Suppressor macrophage treated with lipopolysaccharide for 1 hour (primary cell): ENCODE results near the gene RBMS1.
"Not testable (repeated sequence)": the region's sequence is repeated elsewhere in the genome, so short reads cannot be mapped to it uniquely, and the experiment has no call there.

Source experiments
- DNase-seq, 3 donors: peaks; one replicate each; pipeline ENCODE4 v3.0.0-alpha.2; 2020 to 2022

Gene RBMS1

DNA sequence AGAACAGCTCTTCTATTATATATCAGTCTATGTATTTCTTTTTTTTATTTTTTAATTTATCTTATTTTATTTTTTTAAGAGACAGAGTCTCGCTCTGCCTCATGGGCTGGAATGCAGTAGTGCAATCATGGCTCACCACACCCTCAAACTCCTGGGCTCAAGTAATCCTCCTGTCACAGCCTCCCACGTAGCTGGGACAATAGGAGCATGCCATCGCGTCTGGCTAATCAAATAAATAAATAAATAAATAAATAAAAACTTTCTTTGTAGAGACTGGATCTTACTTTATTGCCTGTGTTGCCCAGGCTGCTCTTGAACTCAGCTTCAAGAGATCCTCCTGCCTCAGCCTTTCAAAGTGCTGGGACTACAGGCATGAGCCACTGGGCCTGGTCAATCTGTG, 117.0 kb downstream of the RBMS1 start:
- DNase-seq = no peak

DNA sequence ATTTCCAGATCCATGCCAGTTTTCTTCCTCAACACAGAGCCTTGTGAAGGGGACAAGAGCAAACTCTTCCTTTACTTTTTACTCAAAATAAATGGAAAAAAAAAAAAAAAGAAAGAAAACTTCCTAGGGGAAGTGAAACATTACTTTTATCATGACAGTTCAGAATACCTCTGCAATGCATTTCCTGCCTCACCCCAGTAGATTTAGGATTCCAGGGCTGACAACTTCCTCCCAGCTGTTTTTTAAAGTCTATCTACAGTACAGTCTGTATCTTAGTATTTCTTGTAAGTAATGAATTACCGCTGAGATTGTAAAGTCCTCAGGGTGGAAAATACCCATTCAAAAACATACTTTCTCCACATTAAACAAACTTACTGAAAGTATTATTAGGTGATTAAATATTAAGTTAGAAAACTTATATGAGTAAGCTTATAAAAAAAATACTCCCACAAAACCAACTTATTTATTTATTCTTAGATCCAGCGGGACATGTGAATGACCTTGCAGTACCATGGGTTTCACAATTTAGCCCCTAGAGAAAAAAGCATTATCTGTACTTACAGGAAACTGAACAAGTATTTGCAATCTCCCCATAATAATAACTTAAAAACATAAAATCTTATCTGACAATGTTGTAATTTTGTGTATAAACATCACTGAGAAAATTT, 117.7 kb downstream of the RBMS1 start:
- peak in 2 of 3 donors; percentile 49 to 55 for DNase-seq

DNA sequence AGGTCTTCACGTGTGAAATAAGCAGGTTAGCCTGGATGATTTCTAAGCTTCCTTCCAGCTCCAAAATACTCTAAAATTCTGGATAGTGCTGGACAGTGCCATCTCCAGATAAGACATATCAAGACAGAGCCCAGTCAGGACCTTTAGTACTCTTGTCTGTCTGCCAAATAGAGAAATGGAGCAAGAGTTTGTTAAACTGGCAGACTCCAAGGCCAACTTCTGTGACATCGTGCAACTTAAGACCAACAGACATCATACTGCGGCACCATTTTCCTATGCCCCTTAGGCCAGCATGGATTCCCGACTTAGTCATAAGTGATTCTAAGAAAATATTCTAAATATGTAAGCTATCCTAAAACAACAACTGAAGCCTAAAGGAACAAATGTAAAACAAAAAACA, 118.6 kb downstream of the RBMS1 start:
- no peak for DNase-seq

DNA sequence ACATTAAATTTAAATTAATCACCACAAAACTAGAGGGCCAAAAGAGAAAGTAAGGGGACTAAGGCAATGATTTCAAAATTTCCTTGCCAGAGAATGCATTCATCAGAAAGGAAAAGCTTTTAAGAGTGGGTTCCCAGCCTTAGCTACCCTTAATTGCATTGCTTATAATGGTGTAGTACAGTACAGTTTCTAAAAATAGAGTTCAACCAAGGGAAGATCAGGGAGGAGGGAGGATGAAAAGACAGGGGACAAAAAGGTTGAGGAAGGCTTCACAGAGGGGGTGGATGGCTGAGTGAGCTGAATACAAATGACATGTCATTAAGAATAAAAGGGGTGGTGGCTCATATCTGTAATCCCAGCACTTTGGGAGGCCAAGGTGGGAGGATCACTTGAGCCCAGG, 119.9 kb downstream of the RBMS1 start:
- DNase-seq = peak in 1 of 3 donors; percentile 30

DNA sequence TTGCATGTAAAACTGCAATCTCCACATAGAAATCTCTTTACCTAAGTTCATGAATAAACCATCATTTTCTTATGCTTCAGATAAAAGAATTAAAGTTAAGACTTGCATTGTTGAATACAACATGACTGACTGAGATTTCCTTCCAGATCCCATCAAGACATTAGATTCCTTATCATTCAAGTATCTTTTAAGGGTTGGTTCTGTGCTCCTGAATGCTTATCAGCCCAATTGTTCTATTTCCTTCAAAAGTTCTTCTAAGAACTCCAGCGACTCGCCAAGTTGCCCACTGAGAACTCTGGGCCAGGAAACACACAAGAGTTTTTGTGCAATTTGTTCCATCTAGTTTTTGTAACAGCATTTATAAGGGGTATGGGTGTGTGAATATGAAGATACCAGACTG, 120.3 kb downstream of the RBMS1 start:
- no peak for DNase-seq

GRCh38 chr2:160372585-160372984, 121.0 kb downstream of the RBMS1 start:
- DNase-seq = no peak

DNA sequence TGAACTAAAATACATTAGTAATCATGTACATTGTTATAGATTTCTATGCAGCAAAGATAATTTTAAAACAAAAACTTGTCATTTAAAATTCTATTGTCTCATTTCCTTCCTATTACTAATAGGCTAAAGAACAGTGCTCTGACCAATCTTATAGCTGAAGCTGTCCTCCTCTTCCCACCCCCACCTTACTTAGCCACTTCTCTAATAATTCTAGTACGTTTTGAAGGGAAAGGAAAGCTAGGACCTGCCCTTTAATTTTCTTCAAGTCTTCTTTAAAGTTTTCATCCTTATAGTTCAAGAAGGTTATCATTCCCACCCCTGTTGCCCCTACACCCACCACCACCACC, 121.6 kb downstream of the RBMS1 start:
- peak; percentile 42 to 71 (median 67) for DNase-seq

GRCh38 chr2:160371251-160372009, 122.2 kb downstream of the RBMS1 start:
- DNase-seq = peak; percentile 67 to 76 (median 68)

GRCh38 chr2:160368988-160369930, 124.3 kb downstream of the RBMS1 start:
- no peak for DNase-seq

GRCh38 chr2:160367887-160368286, 125.7 kb downstream of the RBMS1 start:
- DNase-seq = peak; percentile 65 to 79 (median 75)

DNA sequence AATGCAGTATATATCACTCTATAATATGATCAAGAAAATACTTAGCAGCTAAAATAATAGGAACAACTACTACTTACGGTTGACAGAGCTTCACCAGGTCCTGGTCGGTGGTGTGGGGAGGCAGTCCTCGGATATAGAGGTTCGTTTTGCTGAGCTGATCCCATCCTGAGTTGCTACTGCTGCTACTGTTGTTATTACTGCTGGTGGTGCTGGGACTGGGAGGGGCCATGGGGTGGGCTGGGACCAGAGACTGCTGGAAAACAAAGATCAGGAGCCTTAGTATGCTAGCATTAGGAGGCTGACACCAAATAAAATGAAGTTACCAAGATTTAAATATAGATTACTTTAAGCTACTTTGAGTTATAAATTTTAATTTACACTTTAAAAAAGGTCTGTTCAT, 126.5 kb downstream of the RBMS1 start:
- DNase-seq = not testable (repeated sequence)

GRCh38 chr2:160366474-160366873, 127.1 kb downstream of the RBMS1 start:
- no peak for DNase-seq

DNA sequence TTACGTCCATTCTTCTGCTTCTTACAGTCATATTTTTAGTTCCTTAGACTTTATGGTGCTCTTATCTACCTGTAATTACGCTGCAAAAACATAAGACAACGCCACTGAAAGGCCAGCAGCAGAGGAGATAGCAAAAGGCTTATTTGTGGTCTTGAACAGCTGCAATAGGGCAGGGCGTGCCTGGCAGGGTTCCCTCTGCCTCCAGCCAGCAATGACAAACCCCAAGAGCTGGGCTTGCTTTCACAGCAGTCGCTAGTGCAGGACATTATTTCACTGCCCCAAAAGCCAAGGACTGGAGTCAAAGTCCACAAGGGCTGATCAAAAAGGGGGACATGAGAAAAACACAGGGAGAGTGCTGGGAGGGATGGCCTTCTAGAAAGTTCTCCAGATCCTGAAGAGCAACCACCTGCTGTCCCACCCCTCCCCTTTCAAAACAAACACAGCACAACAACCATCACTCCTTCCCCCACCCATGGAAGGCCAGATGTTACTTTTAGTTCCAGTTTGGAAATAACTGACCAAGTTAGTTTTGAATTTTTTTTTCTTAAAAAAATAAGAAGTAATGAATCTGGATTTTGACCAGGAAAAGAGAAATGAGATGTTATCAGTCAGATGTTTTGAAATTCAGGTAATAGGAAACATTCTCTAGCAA, 127.8 kb downstream of the RBMS1 start:
- DNase-seq = no peak

- no peak for DNase-seq
Measured at GRCh38 chr2:160364364-160364763, 129.2 kb downstream of the RBMS1 start.

DNA sequence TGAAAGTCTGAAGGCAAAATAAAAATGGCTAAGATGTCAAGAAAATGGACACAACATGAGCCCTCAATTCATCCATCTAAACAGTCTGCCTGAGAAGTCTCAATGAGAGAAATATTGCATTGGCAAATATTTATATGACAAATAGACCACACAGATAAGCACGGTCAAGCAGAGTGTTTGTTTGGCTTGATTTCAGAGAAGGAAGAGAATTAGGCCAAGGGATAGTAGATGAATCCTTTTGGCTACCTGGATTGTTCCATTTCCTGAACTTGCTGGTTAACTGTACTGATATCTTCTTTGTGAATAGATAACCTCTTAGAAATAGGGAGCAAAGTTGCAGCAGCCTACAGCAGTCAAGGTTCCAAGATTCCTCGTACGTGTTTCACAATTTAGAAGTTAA, 129.6 kb downstream of the RBMS1 start:
- DNase-seq = no peak

- peak in 2 of 3 donors; percentile 39 to 59 for DNase-seq
Measured at GRCh38 chr2:160363055-160363454, 130.6 kb downstream of the RBMS1 start.

DNA sequence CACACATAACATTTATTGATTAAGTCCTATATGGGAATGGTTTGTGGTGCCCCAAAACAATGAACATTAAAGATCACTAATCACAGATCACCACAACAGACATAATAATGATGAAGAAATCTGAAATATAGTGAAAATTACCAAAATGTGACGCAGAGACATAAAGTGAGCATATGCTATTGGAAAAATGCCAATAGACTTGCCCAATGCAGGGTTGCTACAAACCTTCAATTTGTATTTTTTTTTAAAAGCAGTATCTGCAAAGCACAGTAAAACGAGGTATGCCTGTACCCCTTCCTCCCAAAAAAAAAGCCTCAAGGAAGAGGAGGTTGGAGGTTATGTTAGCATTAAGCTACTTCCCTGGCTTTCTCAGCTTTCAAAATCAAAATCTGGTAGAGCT, 131.1 kb downstream of the RBMS1 start:
- peak; percentile 38 to 67 (median 64) for DNase-seq

DNA sequence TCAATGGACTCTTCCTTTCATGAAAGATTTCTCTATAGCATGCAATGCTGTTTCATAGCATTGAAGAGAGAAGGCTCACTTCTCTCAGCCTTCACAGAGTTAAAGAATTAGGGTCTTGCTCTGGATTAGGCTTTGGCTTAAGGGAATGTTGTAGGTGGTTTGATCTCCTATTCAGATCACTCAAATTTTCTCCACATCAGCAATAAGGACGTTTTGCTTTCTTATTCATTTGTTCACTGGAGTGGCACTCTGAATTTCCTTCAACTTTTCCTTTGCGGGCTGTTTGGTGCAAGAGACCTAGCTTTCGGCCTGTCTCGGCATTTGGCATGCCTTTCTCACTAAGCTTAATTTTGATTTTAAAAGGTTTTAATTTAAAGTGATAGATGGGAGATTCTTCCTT, 131.6 kb downstream of the RBMS1 start:
- DNase-seq = no peak

GRCh38 chr2:160360089-160360757, 133.4 kb downstream of the RBMS1 start:
- DNase-seq = no peak

GRCh38 chr2:160358046-160358445, 135.6 kb downstream of the RBMS1 start:
- DNase-seq = peak in 1 of 3 donors; percentile 40

GRCh38 chr2:160356485-160356884, 137.1 kb downstream of the RBMS1 start:
- DNase-seq = no peak

- DNase-seq = no peak
Measured at GRCh38 chr2:160355080-160355479, 138.5 kb downstream of the RBMS1 start.
